Fibroblast of skin of scalp (primary cell): Measurements from ENCODE around the gene HILPDA.
"Not testable (repeated sequence)": the region's sequence is repeated elsewhere in the genome, so short reads cannot be mapped to it uniquely, and the experiment has no call there.

Experiments
- DNase-seq: peaks from one replicate; pipeline ENCODE4 v3.0.0-alpha.2; 2013

The HILPDA gene

DNA sequence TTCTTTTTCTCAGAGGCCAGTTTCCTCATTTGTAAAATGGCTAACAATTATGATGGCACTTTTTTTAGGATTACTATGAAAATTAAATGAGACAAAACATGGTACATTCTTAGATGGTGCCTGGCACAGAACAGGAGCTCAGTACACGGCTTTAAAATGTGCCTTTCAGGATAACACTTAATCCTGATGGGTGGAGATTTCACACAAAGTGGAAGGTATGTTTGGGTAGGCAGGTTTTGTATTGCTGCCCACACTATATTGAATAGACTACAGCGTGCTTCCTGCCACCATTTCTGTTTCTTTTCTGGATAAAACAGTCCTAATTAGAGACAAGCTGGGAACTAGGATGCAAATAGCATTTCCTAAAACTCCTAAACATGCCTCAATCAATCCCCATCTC lies 23.9 kb upstream of the HILPDA start:
- no peak for DNase-seq

DNA sequence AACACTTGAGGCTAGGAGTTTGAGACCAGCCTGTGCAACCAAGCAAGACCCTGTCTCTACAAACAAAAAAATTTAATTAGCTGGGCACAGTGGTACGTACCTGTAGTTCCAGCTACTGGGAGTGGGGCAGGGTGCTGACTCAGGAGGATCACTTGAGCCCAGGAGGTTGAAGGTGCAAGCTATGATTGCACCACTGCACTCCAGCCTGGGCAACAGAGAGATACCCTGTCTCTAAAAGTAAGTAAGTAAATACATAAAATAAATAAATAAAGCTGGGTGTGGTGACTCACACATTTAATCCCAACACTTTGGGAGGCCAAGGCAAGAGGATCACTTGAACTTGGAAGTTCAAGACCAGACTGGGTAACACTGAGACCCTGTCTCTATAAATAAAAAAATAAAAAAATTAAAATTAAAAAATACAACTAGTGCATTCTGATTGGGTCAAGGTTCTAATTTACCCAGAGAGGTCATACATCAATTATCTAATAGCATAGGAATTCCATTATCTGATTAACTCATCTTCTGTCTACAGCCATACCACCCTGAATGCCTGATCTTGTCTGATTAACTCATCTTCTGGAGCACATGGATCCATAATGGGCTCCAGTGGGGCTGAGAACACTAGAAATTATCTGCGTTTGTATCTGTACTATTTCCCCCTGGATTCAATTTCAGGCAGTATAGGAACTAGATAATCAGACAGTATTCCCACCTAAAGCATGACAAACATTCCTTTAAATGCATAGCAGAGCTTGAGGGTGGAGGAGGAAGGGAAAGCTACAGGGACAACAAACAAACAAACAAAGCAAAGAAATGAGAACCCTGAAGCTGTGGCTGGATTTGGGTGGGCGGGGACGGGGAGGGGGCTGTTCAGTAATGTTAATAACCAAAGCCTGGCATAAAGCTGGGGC lies 21.0 kb upstream of the HILPDA start:
- no peak for DNase-seq

DNA sequence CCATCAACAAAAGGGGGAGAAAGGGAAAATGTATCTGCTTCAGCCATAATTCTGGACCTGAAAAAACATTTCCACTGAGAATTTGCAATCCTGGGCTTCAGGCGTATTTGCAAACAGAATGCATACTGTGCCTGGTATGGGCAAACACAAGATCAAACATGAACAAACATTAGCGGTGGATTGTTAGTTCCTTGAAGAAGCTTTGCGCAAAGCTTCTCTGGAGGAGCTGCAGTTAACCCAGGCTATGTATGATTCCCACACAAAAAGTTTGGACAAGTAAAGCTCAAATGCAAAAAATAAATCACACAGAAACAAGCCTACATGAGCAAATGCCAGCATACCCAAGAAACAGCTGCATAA lies 20.4 kb upstream of the HILPDA start:
- DNase-seq, result no peak

DNA sequence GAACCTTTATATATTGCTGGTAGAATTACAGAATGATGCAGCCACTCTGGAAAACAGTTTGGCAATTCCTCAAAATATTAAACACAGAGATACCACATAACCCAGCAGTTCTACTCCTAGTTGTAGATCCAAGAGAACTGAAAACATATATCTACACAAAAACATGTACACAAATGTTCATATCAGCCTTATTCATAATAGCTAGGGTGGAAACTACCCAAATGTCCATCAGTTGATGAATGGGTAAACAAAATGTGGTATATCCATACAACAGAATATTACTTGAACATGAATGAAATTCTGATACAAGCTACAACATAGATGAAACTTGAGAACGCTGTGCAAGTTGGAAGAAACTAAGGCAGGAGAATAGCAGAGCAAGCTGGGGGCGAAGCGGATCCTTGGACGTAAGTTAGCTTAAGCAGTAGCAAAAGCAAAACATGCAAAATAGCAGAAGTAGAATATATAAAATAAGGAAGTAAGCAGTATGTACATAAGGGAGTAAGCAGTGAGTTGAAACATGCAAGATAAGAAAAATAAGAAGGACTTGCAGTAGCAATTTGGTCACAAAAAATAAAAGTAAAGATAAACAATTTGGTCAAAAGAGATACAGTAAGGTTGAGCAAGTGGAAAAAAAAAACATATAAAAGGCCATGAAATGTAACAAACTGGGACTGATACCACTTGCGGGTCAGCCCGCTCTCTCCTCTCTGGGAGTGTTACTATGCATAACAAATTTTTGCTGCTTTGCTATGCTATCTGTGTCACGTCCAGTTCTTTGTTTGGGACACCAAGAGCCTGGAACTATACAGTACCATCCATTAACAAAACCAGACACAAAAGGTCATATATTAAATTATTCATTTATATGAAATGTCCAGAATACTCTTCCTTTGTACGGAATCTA lies 18.0 kb upstream of the HILPDA start:
- DNase-seq, result no peak

DNA sequence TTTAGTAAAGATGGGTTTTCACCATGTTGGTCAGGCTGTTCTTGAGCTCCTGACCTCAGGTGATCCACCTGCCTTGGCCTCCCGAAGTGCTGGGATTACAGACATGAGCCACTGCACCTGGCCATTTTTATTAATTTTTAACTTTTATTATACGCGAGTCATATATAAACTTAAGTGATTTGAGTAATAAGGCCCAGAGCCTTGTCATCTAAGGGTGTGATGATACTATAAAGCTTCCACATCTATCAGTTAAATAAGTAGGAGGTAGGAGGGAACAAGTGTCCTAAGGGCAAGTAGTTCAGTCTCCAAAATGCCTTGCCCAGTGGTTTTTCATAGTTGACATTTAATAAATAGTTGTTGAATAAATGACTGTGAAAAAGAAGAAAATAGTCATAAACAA lies 13.3 kb upstream of the HILPDA start:
- DNase-seq, result no peak

- no peak for DNase-seq
Observed at GRCh38 chr7:128443831-128444600, 11.7 kb upstream of the HILPDA start.

- no peak for DNase-seq
Observed at GRCh38 chr7:128446306-128446705, 9.4 kb upstream of the HILPDA start.

GRCh38 chr7:128447941-128448564 lies 7.6 kb upstream of the HILPDA start:
- DNase-seq, result no peak

DNA sequence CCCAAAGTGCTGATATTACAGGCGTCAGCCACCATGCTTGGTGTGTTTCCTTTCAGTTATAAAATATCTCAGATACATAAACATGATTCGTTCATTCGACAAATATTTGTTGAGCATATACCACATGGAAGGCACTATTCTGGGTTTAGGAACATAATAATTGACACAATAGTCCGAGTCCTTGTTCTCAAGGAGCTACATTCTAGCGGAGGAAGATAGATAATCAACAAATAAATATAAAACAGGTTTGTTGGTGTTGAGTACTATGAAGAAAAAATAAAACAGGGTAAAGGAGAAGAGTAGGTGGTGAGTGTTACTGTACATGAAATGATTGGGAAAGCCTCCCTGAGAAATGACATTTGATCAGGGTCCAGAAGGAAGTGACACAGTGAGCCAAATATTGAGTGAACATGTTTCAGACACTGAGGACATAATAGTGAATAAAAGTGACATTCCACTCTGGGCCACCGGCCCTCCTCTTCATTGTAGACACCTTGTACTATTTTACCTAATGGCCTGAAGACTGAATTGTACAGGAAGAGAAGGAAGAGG lies 6.9 kb upstream of the HILPDA start:
- DNase-seq, result no peak

DNA sequence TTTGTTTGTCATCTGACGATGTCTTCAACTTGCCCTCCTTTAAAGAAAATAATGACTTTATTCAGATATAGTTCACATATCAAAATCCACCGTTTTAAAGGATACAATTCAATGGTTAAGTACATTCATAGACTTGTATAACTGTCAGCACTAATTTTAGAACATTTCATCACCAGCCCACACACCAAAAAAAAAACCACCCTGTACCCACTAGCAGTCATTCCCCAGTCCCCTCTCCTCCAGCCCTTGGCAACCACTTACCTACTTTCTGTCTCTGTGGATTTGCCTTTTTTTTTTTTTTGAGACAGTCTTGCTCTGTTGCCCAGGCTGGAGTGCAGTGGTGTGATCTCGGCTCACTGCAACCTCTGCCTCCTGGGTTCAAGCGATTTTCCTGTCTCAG lies 5.3 kb upstream of the HILPDA start:
- no peak for DNase-seq

GRCh38 chr7:128450913-128451312 lies 4.8 kb upstream of the HILPDA start:
- DNase-seq, result no peak

- no peak for DNase-seq
Observed at GRCh38 chr7:128452552-128452951, 3.1 kb upstream of the HILPDA start.

DNA sequence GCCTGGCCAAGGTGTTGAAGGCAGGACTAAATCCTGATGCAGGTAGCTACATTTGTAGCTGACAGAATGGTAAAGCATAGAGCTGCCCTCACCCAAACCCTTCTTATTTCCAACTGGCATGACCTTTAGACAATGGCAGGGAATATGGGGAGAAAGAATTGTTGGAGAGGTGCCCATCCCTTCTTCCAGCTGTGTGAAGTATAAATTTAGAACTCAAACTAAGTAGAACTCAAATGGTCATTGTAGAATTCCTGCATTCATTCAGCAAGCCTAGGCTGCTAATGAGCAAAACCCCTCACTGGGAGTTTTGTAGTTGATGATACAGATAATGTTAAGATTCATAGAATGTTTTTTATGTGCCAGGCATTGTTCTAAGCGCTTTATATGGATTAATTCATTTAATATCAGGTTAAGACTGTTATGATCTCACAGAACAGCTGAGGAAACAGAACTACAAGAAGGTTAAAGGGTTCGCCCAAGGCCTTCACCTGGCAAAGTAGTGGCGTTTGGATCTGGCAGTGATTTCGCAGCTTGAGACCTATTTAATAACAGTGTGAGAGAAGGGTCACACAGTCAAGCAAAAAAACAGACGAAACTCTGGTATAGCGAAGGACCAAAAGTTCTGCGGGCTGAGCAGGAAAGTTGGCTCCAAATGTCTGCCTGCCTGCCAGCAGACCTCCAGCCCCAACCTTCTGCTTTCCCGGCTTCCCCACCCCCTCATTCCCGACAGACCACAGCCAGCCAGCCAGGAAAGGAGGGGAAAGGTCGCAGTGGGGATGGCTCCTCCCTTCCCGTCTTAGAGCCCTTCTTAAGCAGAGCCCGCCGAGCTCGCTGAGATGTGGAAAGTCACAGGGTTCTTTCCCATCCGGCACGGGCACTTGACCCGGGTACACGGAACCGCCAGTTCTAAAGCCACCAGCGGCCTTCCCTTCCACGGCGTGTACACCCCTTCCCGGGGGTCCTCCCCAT lies 1.6 kb upstream of the HILPDA start:
- DNase-seq, result peak; percentile 89

GRCh38 chr7:128454808-128455542 lies 703 bp upstream of the HILPDA start:
- peak; percentile 55 for DNase-seq

DNA sequence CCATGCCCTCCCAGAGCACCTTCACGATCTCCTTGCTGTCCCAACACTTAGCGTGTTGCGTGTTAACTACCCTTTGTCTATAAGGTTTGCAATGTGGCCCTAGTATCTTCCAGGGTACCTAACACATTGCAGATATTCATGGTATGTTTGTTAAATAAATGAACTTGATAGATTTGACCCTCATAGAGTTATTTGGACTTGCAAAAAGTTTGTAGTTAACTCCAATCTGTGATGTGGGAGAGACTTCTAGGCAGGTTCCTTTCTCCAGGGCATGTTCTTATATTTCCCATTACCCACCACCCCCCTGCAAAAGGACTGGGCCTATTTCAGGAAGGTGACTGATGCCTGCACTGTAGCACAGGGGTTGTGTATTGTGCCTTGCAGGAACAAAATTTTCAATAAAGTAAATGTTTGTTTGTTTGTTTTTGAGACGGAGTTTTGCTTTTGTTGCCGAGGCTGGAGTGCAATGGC lies 612 bp downstream of the HILPDA start:
- no peak for DNase-seq

GRCh38 chr7:128457385-128457784 lies 1.7 kb downstream of the HILPDA start:
- DNase-seq, result not testable (repeated sequence)

DNA sequence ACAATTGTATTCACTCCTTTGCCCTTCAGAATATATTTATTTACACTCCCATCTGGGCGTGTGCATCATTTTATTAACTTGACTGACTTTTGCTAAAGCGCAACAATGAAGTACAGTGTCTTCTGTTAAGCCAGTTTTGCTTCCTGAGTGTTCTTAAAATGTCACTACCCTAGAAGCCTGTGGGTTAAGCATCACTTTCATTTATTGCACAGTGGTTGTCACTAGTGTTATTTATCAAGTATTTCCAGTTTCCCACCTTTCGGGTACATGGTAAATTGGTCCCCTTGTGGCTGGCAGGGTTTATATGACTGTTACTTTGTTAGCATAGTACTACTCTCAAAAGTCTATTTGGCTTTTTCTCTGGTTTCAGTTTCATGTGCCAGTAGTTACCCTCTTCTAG lies 3.3 kb downstream of the HILPDA start:
- DNase-seq, result no peak

DNA sequence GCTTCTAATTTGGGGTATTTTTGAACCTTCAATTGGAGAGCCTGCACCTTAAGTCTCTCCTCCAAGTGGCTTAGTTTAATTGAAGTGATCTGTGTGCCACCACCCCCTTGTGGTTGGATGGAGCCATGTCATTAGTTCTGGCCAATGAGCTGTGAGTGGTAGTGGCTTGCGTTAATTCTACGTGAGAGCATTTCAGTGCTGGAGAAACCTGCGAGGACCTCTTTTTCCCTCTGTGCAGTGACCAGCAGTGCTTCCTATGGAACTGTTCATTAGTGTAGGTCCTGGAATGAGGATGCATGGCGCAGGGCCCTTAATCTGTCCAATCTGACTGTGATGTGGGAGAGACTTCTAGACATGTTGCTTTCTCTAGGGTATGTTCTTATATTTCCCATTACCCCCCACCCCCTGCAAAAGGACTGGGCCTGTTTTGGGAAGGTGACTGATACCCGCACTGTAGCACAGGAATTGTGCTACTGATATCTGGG lies 3.8 kb downstream of the HILPDA start:
- DNase-seq, result peak; percentile 59

DNA sequence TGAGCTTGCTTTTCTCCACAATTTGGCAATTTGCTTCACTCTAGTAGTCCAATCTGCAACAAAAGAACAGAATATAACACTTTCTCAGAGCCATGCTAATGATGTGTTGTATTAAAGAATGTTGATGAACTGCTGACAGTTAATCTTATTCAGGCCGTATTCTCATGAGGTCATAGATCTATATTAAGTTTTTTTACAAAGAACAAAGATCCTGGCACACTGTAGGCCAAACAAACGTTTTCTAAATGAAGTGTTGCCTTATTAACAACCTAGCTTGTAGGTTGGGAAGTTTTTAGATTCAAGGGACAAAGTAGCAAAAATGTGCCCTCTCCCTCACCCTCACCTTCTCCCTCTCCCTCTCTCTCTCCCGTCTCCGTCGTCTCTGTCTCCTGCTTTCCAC lies 6.8 kb downstream of the HILPDA start:
- no peak for DNase-seq

- not testable (repeated sequence) for DNase-seq
Observed at GRCh38 chr7:128463345-128463744, 7.7 kb downstream of the HILPDA start.
